Prostate gland (tissue), 2 donors: ENCODE measurements around the gene FOXP2.
"Not testable (repeated sequence)": the region's sequence is repeated elsewhere in the genome, so short reads cannot be mapped to it uniquely, and the experiment has no call there.

ENCODE experiments used
- CTCF ChIP-seq, 4 experiments: fragments of 200-600 bp in 2 of 4; fragments of 450-650 bp in 2 of 4; sonication (generic) in 2 of 4; IDR thresholded peaks; 1 replicate in 3 of 4; 2 replicates in 1 of 4; pipeline ENCODE4 v1.5.1; 2016 to 2019; ENCODE audit warnings: antibody characterized with exemption in 4 of 4, mild to moderate bottlenecking in 2 of 4, moderate library complexity in 2 of 4
- POLR2A ChIP-seq: fragments of 450-650 bp; IDR thresholded peaks from one replicate; pipeline ENCODE4 v1.6.1; 2016; ENCODE audit warnings: antibody characterized with exemption, mild to moderate bottlenecking
- POLR2AphosphoS5 ChIP-seq: sonication (generic); formaldehyde crosslinking; IDR thresholded peaks from one replicate; pipeline ENCODE4 v1.6.1; 2017; ENCODE audit warnings: antibody characterized with exemption

- not testable (repeated sequence) for TF ChIP-seq CTCF (IDR thresholded peaks at IDR 0.05); POLR2A; POLR2AphosphoS5
These were observed 166.3 kb downstream of the FOXP2 start for GRCh38 chr7:114580963-114581362.
